Measurements from ENCODE around the gene PRG3. TPM values are rescaled to one million over a fixed set of nuclear protein-coding genes. Genes with fewer than 3 reads are reported as not detected.

Gene PRG3
- total RNA-seq, 1 donor from 2014 or later: not detected

DNA sequence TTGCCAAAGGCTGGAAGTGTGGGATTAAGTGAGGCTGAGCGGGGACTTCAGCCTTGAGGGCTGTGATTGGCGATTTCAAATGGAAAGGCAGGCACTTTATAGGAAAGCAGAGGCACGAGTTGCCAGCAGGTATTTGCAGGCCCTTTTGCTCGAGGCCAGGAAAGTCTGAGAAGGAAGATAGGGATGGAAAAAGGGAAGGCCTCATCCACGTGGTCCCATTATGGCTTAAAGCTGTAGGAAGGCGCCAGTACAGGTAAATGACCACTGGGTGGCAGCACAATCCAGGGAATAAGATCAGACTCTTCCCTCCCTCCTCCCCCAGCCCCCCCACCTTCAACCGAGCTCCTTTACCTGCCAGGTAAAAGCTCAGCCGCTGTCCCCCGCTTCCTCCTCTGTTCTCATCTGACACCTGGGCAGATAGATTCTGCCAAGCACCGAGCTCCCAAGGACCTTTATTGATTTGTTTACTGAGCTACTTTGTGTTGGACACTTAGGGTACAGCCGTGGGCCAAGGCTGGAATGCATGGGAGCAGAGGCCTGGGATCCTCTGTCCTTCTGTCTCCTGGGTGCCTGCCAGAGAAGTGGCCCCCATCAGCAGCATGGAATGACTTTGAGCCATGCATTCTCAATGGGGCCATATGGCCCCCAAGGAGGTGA lies 35.3 kb downstream of the PRG3 start:
- Mint-ChIP-seq H3K4me1 (ENCODE audit: low read depth, unreplicated experiment) (peaks cover 33% of the 10 kb centered on the region), H3K27ac (ENCODE audit: unreplicated experiment) (peak overlapping the region; percentile 41), H3K4me3 (ENCODE audit: unreplicated experiment) (peak overlapping the region; percentile 72), H3K36me3 (ENCODE audit: unreplicated experiment) (peaks cover 3% of the 10 kb centered on the region), H3K9me3 (ENCODE audit: unreplicated experiment) (peaks cover 7% of the 10 kb centered on the region), H3K27me3 (ENCODE audit: unreplicated experiment) (peaks cover 9% of the 10 kb centered on the region)
- TF ChIP-seq, protein P1, sequence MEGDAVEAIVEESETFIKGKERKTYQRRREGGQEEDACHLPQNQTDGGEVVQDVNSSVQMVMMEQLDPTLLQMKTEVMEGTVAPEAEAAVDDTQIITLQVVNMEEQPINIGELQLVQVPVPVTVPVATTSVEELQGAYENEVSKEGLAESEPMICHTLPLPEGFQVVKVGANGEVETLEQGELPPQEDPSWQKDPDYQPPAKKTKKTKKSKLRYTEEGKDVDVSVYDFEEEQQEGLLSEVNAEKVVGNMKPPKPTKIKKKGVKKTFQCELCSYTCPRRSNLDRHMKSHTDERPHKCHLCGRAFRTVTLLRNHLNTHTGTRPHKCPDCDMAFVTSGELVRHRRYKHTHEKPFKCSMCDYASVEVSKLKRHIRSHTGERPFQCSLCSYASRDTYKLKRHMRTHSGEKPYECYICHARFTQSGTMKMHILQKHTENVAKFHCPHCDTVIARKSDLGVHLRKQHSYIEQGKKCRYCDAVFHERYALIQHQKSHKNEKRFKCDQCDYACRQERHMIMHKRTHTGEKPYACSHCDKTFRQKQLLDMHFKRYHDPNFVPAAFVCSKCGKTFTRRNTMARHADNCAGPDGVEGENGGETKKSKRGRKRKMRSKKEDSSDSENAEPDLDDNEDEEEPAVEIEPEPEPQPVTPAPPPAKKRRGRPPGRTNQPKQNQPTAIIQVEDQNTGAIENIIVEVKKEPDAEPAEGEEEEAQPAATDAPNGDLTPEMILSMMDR (IDR thresholded peaks at IDR 0.05; ENCODE audit: partially characterized antibody, unreplicated experiment): peak; percentile 85
- DNase-seq: peak; percentile 63

DNA sequence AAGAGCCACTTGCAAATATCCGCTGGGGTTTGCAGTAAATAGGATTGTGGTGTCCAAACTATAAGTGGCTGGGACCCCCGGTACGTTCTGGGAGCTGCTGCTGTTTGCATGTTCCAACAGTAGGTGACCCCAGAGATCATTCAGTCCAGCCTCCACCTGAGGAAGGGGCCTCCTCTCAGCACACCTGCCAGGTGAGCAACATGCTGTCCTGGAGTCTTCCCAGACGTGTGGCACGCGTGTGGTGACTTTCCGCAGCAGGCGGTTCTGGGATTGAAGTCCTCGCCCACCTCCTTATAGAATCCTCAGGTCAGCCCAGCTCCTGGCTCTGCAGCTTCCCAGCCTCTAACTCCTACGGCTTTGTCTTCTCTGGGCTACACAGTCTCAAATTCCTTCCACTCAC lies 36.1 kb downstream of the PRG3 start:
- peaks cover 12% of the 10 kb centered on the region for H3K36me3 Mint-ChIP-seq (ENCODE audit: unreplicated experiment)
- H3K4me3 Mint-ChIP-seq (ENCODE audit: unreplicated experiment): peak overlapping the region; percentile 72
- DNase-seq: no peak
- peaks cover 17% of the 10 kb centered on the region for H3K27me3 Mint-ChIP-seq (ENCODE audit: unreplicated experiment)
- H3K9me3 Mint-ChIP-seq (ENCODE audit: unreplicated experiment): peaks cover 13% of the 10 kb centered on the region
- H3K27ac Mint-ChIP-seq (ENCODE audit: unreplicated experiment): no peak overlapping the region
- peaks cover 36% of the 10 kb centered on the region for H3K4me1 Mint-ChIP-seq (ENCODE audit: low read depth, unreplicated experiment)
- TF ChIP-seq, protein P1 (IDR thresholded peaks at IDR 0.05; ENCODE audit: partially characterized antibody, unreplicated experiment): no peak

DNA sequence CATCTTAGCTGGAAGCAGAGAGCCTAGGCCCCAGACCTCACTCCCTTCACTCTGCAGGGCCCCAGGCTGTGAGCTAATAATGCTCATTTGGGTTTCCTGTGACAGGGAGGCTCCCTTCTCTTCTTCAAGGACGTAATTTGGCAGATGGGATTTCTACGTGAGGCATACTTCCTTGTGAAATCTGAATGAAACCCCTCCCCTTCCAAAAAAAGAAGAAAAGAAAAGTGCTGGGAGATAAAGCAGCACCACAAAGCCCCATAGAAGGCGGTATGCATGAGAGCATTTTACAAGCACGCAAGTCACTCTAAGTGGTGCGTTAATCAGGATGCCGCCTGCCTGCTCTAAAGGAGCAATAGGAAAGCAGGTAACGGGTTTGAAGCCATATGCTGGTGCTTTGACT lies 37.1 kb downstream of the PRG3 start:
- Mint-ChIP-seq H3K9me3 (ENCODE audit: unreplicated experiment) (peaks cover 19% of the 10 kb centered on the region), H3K36me3 (ENCODE audit: unreplicated experiment) (peaks cover 16% of the 10 kb centered on the region), H3K4me3 (ENCODE audit: unreplicated experiment) (peak overlapping the region; percentile 78), H3K4me1 (ENCODE audit: low read depth, unreplicated experiment) (peaks cover 37% of the 10 kb centered on the region), H3K27me3 (ENCODE audit: unreplicated experiment) (peaks cover 24% of the 10 kb centered on the region), H3K27ac (ENCODE audit: unreplicated experiment) (no peak overlapping the region)
- TF ChIP-seq, protein P1 (IDR thresholded peaks at IDR 0.05; ENCODE audit: partially characterized antibody, unreplicated experiment): no peak
- no peak for DNase-seq

DNA sequence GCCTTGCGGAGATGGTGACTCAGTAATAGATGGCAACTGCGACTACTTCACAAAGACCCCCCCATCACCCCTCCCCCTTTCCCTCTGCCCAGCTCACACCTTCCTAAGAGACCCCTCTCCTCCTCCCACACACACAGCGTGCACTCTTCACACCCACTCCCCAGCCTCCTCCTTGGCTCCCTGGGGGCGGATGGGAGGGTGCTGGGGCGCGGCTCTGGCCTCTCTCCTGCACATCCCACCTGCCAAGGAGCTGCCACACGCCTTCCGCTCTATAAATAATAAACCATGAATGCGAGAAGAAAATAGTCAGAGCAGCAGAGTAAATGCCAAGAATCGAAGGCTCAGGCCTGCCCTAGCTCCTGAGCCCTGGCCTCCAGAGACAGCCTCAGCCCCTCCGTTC lies 38.2 kb downstream of the PRG3 start:
- DNase-seq: no peak
- Mint-ChIP-seq H3K36me3 (ENCODE audit: unreplicated experiment) (peaks cover 16% of the 10 kb centered on the region), H3K27me3 (ENCODE audit: unreplicated experiment) (peaks cover 30% of the 10 kb centered on the region), H3K9me3 (ENCODE audit: unreplicated experiment) (peaks cover 21% of the 10 kb centered on the region), H3K27ac (ENCODE audit: unreplicated experiment) (peak overlapping the region; percentile 55), H3K4me1 (ENCODE audit: low read depth, unreplicated experiment) (peaks cover 40% of the 10 kb centered on the region), H3K4me3 (ENCODE audit: unreplicated experiment) (peak overlapping the region; percentile 78)
- TF ChIP-seq, protein P1 (IDR thresholded peaks at IDR 0.05; ENCODE audit: partially characterized antibody, unreplicated experiment): no peak

DNA sequence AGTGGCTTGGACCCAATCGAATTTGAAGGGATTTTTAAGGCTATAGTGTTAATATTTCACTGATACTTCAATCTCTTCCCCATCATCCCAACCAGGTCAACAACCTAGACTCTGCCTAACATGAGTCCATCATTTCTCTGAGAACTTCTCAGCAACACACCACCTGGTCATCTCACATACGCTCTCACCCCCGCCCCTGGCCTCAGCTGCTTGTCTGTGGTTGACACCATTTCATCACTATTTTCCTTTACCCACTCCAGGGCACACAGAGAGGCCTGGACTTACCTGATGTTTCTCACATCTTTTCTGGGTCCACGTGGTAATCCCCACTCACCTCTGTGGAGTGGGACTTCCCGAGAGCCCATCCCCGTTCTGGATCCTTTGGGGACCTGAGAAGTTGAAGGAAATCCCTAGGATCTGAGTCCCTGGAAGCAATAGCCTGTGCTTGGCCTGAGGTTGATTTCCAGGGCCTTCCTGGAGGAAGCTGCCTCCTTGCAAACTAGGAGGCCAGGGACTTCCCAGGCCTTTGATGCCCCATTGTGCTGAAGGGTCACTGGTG lies 39.6 kb downstream of the PRG3 start:
- Mint-ChIP-seq H3K4me3 (ENCODE audit: unreplicated experiment) (peak overlapping the region; percentile 97), H3K27me3 (ENCODE audit: unreplicated experiment) (peaks cover 31% of the 10 kb centered on the region), H3K4me1 (ENCODE audit: low read depth, unreplicated experiment) (peaks cover 43% of the 10 kb centered on the region), H3K36me3 (ENCODE audit: unreplicated experiment) (peaks cover 16% of the 10 kb centered on the region), H3K9me3 (ENCODE audit: unreplicated experiment) (peaks cover 21% of the 10 kb centered on the region), H3K27ac (ENCODE audit: unreplicated experiment) (no peak overlapping the region)
- DNase-seq: no peak
- TF ChIP-seq, protein P1 (IDR thresholded peaks at IDR 0.05; ENCODE audit: partially characterized antibody, unreplicated experiment): no peak

Measured in glutamatergic neuron (in vitro differentiated cells).